Left lobe of liver (tissue), 2 donors: ENCODE measurements around the gene ITGA6. TPM values are rescaled to one million over a fixed set of nuclear protein-coding genes. Genes with fewer than 3 reads are reported as not detected.

ENCODE experiments used
- ATAC-seq: fragments of 200-7000 bp; cut with Tn5 transposase; one replicate; pipeline ENCODE4 v1.9.1; 2020; ENCODE audit warnings: mild to moderate bottlenecking, moderate library complexity
- DNase-seq: peaks from one replicate; pipeline ENCODE4 v3.0.0-alpha.2; 2020; ENCODE audit warnings: low spot score
- total RNA-seq: library from RNA; stranded (reverse); gene quantifications from one replicate; pipeline ENCODE4 v1.2.1, GENCODE V29; 2021
- donor health status: DM: no; HTN: no; CAD: no; lungs with moderate emphysema.
- donor health status: DM: no; HTN: yes; CAD: no.

ITGA6 gene
- total RNA-seq, 1 donor from 2014 or later: 13.5 TPM

GRCh38 chr2:172555272-172555521 lies 127.8 kb downstream of the ITGA6 start:
- no peak for ATAC-seq

More at GRCh38 chr2:172555272-172555521, 127.8 kb downstream of the ITGA6 start:
- no peak for DNase-seq

Other genes with a start within 250 kb of the ITGA6 start
- gene PDK1, start 128.5 kb downstream of the ITGA6 start, total RNA-seq: 6.2 TPM